GM18951 (cell line): Measurements from ENCODE around the gene HUNK.

Source experiments
- POLR2A ChIP-seq: IDR thresholded peaks from 4 replicates; pipeline ENCODE4 v1.6.1; 2011; ENCODE audit warnings: mild to moderate bottlenecking; ENCODE audit not compliant: insufficient read length, insufficient read depth; ENCODE audit errors: extremely low read depth
- in situ Hi-C: fragments of 300-500 bp; cut with MboI; formaldehyde crosslinking; loops from one replicate; pipeline ENCODE4 v1.12.0; 2022; ENCODE audit warnings: low sequenced_read_pairs, mixed read lengths, inconsistent platforms; ENCODE audit not compliant: unreplicated experiment

The HUNK gene

DNA sequence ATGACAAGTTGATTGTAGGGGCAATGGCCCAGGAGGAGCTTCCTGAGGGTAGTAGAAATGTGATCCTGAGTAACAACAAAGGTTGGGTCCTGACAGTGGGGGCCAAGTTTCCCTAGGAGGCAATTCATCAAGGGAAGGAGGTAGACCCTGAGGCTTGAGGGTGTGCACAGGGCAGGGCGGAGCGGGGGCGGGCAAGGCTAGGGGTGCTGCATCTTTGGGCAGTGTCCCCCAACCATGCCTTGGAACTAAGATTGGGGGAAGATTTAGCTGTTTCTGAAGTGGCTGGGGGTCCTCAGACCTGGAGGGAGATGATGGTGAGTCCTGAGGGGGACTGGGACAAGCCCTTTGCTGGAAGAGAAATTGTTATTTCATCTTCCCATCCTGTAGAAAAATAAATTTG lies 50.9 kb downstream of the HUNK start:
- in situ Hi-C loops, result no loop called here
- no peak for TF ChIP-seq POLR2A

DNA sequence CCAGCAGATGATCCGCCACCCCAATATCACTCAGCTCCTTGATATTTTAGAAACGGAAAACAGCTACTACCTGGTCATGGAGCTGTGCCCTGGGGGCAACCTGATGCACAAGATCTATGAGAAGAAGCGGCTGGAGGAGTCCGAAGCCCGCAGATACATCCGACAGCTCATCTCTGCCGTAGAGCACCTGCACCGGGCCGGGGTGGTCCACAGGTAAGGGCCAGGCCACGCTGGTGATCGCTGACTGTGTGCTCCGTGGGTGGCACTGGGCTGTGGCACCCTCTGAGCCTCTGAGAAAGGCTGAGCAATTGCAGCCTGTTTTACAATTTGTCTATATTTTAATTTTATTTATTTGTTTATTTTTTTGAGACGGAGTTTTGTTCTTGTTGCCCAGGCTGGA lies 51.7 kb downstream of the HUNK start:
- no peak for TF ChIP-seq POLR2A
- in situ Hi-C loops, result no loop called here

DNA sequence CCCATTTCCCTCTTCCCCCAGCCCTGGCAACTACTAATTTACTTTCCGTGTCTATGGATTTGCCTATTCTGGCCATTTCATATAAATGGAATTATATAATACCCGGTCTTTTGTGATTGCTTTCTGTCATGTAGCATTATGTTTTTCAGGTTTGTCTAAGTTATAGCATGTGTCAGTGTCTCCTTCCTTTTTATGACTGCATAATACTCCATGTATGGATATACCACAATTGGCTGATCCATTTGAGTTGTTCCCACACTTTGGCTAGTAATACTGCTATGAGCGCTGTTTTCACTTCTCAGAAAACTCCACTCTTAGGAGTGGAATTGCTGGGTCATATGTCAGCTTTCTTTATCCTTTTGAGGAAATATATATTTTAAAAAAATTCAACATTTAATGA lies 53.7 kb downstream of the HUNK start:
- TF ChIP-seq POLR2A, result no peak
- in situ Hi-C loops, result no loop called here

DNA sequence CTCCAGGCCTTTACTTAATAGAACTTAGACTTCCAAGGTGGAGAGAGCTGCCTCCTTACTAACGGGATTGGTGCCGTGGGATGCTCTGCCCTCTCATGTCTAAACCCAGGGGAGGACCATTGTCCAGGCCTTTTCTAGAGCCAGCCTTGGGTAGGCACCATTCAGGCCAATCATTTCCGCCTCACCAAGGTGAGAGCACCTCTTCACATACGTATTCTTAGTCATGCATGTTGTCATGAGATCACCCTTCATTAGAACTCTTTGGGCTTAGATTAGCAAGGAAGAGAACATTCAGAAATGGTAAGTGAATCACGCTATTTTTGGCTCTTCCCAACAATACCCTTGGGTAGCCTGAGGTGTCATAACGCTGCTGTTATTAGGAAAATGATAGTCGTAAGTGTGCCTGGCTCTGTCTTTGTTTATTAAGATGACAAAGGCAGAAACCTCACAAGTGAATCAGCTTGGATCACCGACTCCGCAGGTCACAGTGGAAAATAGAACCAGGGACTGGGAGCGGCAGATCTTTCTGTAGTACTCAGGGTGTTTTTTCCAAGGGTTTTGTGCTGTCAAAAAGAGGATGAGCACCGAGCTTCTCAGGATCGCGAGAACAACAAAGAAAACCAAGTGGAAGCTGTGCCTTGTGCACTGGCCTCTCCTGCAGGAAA lies 55.0 kb downstream of the HUNK start:
- TF ChIP-seq POLR2A, result no peak
- in situ Hi-C loops, result no loop called here

DNA sequence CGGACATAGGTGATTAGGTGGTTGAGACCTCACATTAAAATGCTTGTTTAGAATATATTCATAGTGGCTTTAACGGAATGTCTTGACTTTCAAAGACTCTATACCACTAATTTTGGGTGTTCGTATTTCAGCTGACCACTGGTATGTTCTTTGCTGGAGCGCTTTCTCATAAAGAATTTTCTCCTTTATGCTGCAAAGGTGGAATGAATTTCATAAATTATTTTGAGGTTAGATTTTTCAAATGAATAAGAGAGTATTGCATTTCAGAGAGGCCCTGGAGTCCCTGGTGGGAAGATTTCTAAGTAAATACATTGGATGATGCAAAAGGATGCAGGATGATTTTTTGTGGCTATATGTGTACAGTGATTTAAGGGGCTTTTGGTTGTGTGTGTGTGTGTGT lies 55.8 kb downstream of the HUNK start:
- no peak for TF ChIP-seq POLR2A
- in situ Hi-C loops, result no loop called here

DNA sequence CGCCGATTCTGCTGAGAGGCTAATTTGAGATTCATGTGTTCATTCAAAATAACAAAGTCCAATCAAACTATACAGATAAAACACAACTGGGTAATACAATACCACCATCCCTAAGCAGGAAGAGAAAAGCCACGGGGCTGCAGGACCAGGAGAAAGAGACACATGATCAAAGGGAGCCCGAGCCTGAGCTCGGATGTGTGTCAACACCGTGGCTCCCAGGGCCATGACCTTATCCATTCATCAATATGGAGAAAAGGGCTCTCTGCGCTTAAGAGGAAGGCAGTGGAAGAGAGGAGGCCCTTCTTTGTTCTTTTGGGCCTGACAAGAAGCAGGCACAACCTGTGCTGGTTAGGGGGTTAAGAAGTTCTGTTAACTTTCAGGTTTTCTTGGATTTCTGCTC lies 56.7 kb downstream of the HUNK start:
- in situ Hi-C loops, result no loop called here

DNA sequence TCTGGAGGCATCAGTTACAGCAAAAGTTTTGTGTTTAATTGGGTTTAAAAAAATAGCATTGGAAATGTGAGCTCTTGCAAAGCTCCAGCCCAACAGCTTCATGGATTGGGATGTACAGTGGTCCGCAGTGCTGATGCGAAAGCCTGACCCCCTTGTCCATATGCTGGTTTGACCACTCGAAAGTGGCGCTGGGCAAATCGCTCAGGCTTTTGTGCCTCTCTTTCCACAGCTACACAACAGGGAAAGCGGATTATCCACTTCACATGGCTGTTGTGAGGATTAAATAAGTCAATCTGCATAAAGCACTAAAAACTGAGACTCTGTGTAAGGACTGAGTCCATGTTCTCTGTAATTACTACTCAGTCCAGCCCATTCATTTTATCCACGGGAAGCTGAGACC lies 57.2 kb downstream of the HUNK start:
- TF ChIP-seq POLR2A, result no peak
- in situ Hi-C loops, result no loop called here

More for the DNA sequence above, 56.7 kb downstream of the HUNK start:
- no peak for TF ChIP-seq POLR2A

DNA sequence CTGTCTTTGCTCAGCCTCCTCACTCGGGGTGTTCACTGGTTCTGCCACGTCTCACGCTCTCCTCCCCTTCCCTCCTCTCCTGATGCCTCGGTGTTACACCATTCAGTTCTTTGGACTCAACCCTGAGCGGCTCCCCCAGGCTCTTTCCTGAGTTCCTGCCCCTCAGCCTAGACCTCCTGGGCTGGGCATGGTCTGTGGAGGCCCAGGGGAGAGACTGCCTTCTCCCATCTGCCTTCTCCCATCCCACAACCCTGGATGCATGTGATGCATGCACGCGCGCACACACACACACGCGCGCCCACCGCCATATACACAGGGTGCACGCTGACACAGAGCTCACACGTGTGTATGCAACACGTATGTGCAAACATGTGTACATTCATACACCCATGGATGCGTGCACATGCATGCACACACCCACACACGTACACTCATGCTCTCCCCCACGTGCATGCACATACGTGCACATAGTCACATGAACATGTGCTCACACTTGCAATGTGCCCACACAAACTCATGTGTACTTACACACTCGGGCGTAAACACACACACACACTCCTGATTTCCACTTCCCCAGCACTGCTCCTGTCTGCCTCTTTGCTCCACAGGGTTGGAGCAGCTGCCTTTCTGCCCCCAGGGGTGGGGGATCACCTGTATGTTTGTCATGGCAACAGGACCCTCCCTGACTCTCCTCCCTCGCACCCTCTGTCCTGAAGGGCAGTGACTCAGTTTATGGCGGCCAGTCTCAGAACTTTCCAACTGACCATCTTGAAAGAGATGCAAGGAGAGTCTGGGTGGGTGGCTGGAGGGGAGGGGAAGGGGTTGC lies 59.0 kb downstream of the HUNK start:
- no peak for TF ChIP-seq POLR2A
- in situ Hi-C loops, result no loop called here

DNA sequence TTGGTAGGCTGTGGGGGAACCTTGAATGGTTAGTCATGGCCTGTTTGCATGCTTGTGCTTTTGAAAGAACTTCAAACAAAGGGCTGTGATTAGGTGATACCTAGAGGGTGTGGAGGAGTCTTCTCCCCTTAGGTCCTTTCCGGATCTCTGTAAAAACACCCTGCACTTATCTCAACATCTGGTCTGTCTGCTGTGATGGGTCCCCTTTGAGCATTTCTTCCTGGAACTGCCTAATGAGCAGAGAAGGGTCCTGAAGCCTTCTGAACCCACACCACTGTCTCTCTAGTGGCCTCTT lies 59.6 kb downstream of the HUNK start:
- no peak for TF ChIP-seq POLR2A
- in situ Hi-C loops, result no loop called here

DNA sequence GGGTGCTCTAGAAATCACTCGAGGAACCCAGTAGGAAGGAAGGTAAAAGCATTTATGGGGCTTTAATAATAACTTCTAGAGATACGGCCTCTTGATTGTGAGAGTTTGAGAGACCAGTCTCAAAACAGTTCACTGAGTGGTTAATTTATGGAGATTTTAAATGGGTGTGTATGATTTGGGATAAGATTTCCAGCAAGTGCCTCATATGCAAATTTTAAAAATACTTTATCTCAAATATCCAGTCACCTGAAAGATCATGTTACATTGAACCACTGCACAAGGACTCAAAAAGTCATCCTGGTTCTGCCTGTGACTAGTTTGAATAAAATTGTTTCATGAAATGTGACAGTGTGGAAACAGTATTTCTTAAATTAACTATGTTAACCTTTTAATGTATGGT lies 64.5 kb downstream of the HUNK start:
- no peak for TF ChIP-seq POLR2A
- in situ Hi-C loops, result no loop called here

DNA sequence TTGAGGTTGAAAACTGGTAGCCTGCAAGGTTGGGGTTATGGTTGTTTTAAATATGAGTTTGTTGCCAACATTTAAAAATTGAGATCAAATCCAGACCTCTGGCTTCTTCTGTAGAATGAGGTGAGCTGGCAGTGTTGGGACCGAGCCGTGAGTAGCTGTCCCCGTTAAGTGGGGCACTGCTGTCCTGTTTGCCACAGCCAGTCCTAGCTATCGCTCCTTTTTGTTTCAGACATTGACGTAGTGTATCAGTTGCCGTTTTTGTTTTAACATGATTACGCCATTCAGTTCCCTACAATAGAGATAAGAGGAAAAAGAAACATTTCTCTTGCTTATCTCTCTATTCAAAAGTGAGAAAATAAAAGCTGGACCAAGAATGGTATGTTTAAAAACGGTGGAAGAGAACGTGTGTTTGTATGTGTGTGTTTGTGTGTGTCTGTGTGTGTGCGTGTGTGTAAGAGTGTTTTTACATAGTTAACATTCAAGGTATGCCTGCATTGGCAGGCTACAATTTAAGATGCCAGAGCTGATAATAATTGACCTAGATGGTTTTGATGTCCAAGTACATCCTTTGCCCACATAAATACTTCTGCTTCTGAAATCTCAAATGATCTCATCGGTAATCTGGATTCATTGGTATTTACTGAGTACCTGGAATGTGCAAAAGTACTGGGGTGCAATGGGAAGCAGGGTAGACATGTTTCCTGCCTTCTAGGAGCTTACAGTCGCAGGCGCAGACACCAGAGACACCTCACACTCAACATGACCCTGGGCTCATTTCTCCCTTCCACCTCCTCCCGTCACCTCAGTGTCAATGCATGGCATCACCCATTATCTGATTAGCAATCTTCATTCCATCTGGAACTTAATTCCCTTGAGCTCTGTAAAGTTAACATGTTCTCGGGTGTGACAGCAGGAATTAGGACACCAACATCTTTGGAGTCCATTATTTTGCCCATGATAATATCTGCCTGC lies 65.8 kb downstream of the HUNK start:
- in situ Hi-C loops, result no loop called here
- no peak for TF ChIP-seq POLR2A

DNA sequence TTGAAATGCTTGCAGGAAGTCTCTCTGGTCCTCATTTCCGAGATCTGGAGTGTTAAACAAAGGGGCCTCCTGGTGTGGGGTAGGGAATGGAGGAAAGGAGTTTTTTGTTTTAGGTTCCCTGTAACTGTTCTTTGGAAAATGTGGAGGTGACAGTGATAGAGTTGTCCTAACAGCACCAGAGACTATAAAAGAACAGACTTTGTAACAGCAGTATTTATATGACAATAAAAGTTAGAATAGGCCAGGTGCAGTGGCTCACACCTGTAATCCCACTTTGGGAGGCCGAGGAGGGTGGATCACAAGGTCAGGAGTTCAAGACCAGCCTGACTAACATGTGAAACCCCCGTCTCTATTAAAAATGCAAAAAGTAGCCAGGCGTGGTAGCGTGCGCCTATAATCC lies 68.9 kb downstream of the HUNK start:
- no peak for TF ChIP-seq POLR2A
- in situ Hi-C loops, result no loop called here

DNA sequence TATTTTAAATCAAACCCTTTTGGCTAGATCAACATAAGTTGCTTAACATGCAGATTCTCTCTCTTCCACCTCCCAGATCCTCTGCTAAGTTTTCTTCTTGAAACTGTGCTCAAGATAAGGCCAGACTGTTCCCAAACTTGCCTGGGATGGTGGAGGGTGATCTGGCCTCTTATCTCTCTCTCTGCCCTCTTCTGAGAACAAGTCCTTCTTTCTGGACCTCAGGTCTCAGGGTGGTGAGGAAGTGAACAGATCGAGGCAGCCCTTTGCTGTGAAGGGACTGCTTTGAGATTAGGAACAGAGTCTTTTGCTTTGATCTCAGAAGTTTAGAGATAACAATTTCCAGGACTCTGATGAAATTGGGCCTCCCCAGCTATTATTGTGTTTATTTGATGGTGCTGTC lies 70.7 kb downstream of the HUNK start:
- TF ChIP-seq POLR2A, result no peak

DNA sequence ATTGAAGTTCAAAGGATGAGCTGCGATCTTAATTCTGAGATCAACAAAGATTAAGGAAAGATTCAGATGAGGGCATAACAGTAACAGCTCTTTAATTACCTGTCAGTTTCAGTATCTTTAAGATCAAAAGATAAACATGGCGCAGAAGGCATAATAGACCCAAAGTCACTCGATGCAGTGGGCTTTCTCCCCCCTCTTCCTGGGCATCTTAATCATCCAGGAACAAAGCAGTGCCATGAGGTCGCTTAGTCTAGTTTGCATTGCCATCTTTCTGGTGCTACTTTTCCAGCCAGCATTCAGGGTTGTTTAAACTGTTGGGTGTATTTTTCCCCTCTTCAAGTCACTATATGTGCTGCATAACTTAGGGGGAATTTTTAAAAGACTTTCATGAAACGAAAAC lies 72.3 kb downstream of the HUNK start:
- in situ Hi-C loops, result no loop called here
- no peak for TF ChIP-seq POLR2A

More for the DNA sequence above, 70.7 kb downstream of the HUNK start:
- in situ Hi-C loops, result no loop called here

DNA sequence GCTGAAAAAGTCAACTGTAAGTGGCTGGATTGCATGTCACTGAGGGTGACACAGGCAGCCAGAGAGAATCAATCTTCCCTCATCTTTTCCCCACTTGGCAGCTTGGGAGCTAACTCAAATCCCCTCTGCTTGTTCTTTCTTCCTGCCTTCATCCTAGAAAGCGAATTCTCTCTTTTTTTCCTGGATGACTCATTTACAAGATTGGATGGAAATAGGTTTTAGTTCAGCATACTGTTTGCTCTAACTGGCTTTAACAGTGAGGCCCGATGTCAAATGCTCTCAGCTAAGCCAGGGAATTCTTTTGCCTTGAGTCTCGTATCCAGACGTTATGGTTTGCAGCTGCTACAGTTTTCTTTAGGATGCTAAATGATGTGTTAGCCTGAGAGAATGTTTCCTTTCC lies 72.7 kb downstream of the HUNK start:
- TF ChIP-seq POLR2A, result no peak
- in situ Hi-C loops, result no loop called here
